ENCODE results near the gene SESN1.
"Not testable (repeated sequence)": the region's sequence is repeated elsewhere in the genome, so short reads cannot be mapped to it uniquely, and the experiment has no call there.

The SESN1 gene

DNA sequence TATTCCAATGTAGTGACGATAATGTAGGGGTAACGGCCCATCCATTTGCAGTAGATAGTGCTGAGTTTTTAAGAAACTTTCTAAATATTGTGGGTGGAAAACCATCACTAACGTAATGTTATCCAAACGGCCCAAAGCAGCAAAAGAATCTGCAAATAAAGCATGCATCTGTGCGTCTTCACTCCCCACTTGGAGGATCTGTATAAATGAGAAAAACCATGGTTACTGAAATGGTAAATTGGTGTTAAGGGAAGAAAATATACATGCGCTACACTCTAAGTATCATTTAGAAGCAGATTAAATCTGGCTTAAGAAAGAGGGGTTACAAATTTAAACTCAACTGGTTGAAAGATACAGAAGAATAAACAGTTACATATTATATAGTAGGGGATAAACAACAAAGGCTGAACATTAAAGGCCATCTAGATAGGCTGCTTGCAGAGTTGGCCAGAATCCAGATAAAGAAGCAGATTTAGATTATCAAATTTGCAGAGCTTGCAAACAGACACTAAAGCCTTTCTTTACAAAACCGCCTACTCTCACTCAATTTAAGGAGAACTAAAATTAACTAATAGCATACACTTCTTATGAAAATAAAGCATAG, 93.3 kb downstream of the SESN1 start:
- no peak for DNase-seq (ENCODE audit: low read depth in 2 of 2)

DNA sequence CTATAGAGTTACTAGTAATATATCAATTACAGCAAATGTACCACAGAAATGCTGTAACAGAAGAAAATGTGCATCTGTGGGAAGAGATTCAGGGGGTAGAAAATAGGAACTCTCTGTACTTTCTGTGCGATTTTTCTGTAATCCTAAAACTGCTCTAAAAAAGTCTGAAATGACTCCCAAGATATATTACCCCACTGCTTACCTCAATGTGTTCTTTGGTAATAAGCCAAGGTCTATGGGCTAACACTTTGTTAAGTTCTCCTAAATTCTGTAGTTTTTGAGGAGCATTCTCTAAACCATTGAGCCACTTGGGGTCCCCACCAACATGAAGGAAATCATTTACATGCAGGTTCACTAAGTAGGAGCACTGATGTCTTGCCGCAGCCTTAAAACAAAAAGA, 94.4 kb downstream of the SESN1 start:
- no peak for DNase-seq (ENCODE audit: low read depth in 2 of 2)

DNA sequence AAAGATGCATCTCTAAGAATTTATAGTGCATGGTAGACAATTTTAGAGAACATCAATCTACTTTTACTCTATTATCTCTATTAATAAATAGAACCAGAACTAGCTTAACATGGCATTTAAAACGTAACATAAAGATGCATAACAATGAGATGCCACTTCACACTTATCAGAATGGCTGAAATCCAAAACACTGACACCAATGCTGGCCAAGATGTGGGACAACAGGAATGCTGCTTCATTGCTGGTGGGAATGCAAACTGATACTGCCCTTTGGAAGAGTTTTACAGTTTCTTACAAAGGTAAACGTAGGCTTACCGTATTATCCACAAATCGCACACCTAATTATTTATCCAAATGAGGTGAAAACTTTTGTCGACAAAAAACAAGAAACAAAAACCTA, 95.2 kb downstream of the SESN1 start:
- DNase-seq (ENCODE audit: low read depth in 2 of 2) = no peak

DNA sequence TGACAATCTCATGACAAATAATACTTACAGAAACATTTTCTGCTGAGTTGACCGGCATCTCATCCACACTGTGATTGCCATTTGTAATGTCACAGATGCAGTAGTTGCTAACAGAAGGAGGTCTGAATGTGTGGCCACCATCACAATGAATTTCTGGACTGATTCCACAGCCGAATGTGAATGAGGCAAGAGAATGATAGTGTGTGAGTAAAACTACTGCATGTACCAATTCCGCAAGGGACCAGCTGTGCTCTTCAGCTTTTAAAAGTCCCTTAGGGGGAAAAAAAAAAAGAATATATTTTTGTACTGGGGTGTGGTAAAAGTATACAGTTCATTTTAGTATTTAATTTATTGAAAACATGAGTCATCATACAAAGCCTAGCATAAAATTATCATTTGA, 96.2 kb downstream of the SESN1 start:
- no peak for DNase-seq (ENCODE audit: low read depth in 2 of 2)

DNA sequence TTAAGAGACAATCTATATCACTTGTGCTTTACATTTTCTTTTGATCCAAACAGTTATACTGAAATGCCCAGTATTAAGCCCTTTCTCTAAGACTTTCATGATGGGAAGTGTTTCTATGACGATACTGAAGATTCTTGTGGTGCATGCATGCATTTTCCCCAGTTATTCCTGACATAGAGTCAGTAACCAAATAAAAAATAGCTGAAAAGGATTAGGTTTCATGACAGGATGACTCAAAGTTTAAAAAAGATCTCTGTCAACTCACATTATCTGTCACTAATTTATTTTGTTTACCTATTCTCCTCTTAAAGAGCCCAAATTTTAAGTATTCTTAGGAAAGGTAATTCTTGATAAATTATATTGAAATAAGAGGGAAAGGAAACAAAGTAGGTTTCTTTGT, 98.4 kb downstream of the SESN1 start:
- DNase-seq (ENCODE audit: low read depth in 2 of 2) = no peak

DNA sequence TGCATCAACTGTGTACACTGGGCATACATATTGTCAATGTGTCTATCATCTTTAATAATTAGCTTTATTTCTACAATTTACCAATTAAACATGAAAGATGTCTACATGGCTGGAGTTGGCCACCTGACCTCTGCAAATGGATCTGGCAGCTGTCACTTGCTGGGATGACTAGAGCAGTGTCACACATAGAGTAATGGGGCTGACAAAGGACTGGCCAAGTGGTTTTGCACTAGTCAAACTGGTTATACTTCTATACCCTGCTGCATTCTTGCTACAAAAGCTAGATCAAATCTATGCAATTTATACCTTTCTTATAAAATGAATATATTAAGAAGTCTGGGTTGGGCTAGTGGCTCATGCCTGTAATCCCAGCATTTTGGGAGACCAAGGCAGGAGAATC, 99.3 kb downstream of the SESN1 start:
- no peak for DNase-seq (ENCODE audit: low read depth in 2 of 2)

DNA sequence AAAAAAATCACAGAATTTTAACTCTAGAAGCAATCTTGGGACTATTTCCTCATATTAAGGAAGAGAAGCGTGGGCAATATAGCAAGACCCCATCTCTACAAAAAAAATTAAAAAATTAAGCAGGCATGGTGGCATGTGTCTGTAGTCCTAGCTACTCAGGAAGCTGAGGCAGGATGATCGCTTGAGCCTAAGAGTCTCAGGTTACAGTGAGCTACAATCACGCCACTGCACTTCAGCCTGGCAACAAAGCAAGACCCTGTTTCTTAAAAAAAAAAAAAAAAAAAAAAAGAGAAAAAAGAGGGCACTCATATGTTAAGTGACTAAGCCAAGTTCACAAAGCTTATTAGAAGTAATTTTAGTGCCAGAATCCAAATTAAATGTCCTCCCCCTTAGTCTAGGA, 100.8 kb downstream of the SESN1 start:
- no peak for DNase-seq (ENCODE audit: low read depth in 2 of 2)

DNA sequence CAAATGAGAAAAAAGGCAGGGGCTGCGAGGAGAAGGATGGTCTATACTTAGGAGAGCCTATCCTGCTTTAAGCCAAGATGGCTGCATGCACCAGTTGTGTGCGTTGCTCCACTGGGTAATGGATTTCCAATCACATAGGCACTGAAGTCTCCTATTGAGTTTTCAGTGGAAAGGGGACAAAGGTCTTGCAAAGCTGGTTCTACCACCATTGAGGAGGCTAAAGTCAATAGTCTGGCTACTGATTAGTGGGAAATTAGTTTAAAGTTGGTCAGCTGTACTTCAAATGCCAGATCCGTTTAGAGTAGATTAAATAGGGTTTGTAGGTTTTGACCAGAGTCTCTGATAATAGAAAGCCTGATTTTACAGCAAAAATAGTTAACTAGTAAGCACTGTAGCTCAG, 104.9 kb downstream of the SESN1 start:
- DNase-seq (ENCODE audit: low read depth in 2 of 2) = no peak

DNA sequence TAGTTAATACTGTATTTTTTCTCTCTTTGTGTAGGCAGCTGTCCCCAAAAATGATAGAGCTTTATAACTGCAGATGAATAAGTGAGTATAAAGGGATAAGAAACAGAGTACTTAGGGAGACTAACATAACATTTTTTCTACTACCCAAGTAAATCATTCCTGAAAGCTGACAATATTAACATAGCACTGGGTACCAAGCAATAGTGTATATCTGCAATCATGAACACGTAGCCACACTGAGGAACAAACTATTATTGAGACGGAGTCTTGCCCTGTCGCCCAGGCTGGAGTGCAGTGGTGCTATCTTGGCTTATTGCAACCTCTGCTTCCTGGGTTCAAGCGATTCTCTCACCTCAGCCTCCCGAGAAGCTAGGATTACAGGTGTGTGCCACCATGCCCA, 105.9 kb downstream of the SESN1 start:
- DNase-seq (ENCODE audit: low read depth in 2 of 2) = no peak

DNA sequence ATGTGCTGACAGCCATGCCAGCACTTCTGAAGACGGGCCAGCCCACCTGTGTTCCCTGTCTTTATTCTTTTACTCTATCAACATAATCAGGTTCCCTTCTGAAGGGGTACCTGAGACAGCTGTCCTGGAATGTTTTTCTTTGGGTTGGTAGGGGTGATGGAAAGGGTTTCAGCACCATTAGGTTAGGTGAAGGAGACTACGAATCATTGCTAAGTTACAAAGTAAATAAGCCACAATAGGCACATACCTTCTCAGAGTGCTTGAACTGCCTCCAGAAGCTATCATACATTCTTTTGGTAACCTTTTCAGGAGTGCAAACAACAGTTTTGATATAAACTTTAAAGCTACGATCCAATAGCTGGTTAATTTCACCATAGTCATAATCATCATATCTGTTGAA, 106.3 kb downstream of the SESN1 start:
- DNase-seq (ENCODE audit: low read depth in 2 of 2) = no peak

DNA sequence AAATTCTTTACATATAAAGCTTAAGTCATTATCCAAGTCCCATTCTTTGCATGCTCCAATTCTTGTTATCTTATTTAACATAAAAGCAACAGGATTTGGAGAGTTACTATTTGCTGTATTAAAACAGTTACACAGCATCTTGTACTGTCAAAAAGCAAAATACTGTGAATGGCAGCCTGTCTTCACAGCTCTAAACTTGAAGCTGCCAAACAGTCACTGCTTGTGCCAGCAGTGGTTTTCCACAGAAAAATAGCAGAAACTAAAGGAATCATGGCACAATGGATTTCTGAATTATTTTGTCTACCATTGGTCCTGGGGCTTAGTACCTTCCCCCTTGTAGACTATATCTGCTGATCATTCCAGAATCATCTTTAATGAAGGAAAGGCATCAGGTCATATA, 107.5 kb downstream of the SESN1 start:
- DNase-seq (ENCODE audit: low read depth in 2 of 2) = no peak

DNA sequence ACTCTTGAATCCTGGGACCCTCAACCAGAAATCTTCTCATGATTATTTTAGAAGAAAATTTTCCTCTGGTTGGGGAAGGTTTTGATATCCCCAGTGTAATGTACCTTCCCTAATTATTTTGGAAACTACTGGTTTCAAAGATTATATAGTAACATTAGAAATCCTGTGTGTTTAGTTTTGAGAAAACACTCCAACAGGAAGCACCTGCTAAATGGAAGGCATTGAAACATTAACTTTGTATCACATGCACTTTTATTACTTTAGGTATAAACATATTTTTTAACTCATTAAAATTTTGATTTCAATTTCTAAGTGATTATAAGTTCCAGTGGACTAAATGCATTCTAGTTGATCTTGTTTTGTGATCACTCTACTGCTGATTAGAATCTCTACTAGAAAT, 109.3 kb downstream of the SESN1 start:
- no peak for DNase-seq (ENCODE audit: low read depth in 2 of 2)

DNA sequence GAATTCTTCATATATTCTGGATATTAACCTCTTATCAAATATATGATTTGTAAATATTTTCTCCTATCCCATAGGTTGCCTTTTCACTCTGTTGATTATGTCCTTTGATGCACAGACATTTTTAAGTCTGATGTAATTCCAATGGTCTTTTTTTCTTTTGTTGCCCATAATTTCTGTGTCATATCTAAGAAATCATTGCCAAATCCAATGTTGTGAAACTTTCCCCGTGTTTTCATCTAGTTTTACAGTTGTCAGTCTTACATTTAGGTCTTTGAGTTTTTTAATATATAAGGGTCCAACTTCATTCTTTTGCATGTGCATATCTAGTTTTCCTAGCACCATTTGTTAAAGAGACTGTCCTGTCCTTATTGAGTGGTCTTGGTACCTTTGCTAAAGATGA, 111.5 kb downstream of the SESN1 start:
- no peak for DNase-seq (ENCODE audit: low read depth in 2 of 2)

DNA sequence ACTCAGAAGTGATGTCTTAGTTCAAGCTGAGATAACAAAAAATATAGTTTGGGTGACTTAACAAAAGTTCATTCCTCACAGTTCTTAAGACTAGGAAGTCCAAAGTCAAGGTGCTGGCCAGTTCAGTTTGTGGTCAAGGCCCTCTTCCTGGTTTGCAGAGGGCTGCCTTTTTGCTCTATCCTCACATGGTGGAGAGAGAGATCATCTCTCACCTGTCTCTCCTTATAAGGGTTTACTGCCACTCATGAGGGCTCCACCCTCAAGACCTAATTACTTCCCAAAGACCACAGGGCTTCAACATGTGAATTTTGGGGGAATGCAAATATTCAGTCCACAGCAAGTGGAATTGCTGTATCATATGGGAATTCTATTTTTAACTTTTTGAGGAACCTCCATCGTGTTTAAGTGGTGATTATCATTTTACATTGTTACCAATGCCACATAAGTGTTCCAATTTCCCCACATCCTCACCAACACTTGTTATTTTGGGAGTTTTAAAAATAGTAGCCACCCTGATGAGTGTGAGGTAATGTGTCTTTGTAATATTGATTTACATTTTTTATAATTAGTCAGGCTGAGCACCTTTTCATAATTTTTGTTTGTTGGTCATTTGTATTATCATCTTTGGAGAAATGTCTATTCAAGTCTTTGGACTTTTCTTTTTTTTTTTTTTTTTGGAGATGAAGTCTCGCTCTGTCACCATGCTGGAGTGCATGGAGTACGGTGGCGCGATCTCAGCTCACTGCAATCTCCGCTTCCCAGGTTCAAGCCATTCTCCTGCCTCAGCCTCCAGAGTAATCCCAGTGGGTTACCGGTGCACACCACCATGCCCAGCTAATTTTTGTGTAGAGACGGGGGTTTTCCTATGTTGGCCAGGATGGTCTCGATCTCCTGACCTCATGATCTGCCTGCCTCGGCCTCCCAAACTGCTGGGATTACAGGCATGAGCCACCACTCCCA, 112.2 kb downstream of the SESN1 start:
- no peak for DNase-seq (ENCODE audit: low read depth in 2 of 2)

DNA sequence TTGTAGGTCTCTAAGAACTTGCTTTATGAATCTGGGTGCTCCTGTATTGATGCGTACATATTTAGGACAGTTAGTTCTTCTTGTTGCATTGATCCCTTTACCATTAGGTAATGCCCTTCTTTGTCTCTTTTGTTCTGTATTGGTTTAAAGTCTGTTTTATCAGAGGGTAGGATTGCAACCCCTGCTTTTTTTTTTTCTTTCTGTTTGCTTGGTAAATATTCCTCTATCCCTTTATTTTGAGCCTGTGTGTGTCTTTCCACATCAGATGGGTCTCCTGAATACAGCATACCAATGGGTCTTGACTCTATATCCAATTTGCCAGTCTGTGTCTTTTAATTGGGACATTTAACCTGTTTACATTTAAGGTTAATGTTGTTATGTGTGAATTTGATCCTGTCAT, 116.0 kb downstream of the SESN1 start:
- not testable (repeated sequence) for DNase-seq (ENCODE audit: low read depth in 2 of 2)

DNA sequence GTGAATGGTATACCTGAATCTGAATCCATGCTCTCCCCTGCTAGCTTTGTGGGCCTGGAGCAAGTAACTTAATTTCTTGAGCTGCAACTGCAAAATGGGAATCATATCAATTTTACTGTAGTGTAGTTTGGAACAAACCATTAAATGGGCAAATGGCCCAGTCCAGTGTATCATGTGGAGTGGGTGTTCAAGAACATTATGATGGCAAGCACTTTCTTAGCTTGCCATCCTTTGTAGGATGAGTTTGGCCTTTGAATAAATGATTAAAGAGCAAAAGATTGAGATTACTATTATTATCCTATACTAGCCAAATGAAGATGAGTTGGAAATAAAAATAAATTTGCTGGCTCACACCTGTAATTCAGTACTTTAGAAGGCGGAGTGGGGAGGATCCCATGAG, 120.4 kb downstream of the SESN1 start:
- DNase-seq (ENCODE audit: low read depth in 2 of 2) = no peak

DNA sequence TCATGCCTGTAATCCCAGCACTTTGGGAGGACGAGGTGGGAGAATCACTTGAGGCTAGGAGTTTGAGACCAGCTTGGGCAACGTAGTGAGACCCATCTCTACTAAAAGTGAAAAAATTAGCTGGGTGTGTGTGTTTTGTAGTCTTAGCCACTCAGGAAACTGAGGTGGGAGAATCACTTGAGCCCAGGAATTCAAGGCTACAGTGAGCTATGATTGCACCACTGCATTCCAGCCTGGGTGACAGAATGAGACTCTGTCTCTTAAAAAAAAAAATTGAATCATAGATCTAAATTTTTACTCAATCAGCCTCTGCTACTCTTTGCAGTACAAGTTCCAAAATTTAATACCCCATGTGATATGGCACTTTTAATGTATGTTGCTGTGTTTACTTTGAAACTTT, 124.9 kb downstream of the SESN1 start:
- DNase-seq (ENCODE audit: low read depth in 2 of 2) = no peak

DNA sequence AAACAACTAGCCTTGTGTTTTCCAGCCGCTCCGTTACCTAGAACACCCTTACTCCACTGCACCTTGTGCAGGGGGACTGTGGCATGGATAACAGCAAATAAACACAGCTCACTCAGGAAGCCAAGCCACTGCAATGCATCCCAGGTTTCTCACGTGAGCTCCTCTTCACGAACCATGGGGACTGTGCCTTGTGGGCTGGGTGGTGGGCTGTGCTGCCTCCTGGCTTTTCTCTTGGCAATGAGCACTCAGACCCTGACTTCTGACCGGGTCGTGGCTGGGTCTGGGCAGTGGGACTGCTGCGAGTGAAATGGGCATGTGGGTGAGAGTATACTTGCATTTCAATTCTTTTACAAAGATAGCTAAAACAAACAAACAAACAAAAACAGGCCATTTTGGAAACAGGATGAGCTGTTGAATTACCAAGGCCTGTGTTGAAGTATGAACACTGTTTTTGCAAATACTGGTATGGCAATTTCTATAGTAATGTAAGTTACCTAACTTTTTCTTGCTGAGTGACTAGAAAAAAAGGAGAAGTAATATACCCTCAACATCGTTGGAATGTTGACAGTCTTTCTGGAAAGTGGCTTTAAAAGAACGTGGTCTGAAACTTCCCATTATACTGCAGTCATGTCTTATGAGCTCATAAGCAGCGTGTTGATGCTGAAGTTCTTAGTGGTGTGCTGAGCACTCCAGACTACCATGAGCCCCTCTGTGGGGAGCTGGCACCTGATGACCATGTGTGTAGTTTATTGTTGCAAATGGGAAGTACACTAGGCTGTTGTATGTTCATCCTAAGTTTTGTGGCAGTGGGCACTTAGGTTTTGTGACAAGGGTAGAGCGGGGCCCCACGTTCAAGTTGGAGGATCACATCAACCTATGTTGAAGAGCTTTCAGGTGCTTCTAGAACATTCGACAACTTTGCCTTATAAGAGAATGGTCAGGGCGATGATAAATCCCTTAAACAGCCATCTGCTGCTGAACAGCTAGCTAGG, 126.0 kb downstream of the SESN1 start:
- no peak for DNase-seq (ENCODE audit: low read depth in 2 of 2)

DNA sequence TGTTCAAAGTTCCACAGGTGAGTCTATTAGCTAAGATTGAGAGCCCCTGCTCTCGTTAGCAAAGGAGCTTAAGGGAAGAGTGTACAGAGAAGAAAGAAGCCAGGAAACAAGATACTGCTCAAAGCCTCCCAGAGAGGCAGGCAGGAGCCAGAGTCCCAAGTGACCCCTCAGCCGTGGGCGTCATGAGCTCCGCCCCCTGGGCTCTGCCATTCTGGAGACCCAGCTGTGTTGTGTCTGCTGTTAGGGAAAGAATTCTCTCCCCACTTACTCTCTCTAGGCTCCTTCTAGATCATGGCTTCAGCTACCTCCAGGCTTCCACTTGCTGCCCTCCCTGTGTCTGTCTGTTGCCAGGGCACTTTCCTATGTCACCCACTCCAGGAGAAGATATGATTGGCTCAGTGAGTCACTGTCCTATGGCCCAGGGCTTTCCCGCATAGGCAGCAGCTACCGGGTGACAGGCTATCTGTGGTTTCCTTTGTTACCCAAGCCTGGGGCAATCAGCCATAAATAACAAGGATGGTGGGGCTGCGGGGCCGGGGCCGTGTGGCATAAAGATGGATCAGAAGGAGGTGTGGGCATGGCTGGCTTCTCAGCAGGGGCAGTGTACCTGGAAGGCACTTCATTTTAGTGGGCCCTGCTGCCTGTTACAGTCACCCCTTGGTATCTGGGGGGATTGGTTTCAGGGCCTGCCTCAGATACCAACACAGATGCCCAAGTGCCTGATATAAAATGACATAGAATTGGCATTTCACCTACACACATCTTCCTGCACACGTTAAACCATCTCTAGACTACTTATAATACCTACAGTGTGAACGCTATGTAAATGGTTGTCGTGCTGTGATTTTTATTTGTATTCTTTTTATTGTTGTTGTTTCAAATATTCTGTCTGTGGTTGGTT, 127.5 kb downstream of the SESN1 start:
- DNase-seq (ENCODE audit: low read depth in 2 of 2) = no peak

DNA sequence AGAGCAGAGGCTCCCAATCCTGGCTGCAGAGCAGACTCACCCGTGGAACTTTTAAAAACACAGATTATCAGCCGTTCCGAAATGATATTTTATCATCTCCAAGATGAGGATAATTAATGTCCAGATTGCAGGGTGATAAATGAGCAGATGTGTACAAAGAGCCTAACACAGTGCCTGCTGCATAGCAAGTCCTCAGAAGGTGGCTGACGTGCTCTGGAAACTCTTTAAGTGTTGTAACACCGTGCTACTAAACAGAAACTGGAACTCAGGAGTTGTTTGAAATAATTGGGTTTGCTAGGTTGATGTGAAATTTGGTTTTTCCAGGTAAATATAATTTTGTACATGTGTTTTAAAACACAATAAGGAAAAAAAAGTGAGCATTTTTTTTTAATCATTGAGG, 128.4 kb downstream of the SESN1 start:
- DNase-seq (ENCODE audit: low read depth in 2 of 2) = no peak

DNA sequence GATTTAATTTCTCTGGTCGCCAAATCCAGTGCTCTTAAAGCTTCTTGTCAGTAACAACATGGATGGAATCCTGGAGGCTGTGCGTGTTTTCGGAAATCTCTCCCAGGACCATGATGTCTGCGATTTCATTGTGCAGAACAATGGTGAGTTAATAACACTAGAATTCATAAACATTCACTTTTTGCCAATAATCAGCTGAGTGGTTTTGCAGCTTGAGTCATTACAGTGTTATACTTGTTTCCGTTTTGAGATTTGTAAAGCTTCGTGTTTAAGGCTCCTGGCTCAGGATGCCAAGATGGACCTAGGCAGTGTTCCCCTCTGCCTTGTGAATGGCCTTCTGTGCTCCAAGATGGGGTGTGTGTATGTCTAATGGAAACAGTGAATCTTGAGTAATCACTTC, 132.7 kb downstream of the SESN1 start:
- DNase-seq (ENCODE audit: low read depth in 2 of 2) = no peak

Measured in activated CD4-positive, alpha-beta T cell treated with anti-CD3 and anti-CD28 coated beads for 24 hours (primary cell).